ENCODE results near the gene RPL37.
A peak's percentile ranks its signal among the peaks of the same experiment; 100 is the strongest.
"Not testable (repeated sequence)": the region's sequence is repeated elsewhere in the genome, so short reads cannot be mapped to it uniquely, and the experiment has no call there.

The RPL37 gene

DNA sequence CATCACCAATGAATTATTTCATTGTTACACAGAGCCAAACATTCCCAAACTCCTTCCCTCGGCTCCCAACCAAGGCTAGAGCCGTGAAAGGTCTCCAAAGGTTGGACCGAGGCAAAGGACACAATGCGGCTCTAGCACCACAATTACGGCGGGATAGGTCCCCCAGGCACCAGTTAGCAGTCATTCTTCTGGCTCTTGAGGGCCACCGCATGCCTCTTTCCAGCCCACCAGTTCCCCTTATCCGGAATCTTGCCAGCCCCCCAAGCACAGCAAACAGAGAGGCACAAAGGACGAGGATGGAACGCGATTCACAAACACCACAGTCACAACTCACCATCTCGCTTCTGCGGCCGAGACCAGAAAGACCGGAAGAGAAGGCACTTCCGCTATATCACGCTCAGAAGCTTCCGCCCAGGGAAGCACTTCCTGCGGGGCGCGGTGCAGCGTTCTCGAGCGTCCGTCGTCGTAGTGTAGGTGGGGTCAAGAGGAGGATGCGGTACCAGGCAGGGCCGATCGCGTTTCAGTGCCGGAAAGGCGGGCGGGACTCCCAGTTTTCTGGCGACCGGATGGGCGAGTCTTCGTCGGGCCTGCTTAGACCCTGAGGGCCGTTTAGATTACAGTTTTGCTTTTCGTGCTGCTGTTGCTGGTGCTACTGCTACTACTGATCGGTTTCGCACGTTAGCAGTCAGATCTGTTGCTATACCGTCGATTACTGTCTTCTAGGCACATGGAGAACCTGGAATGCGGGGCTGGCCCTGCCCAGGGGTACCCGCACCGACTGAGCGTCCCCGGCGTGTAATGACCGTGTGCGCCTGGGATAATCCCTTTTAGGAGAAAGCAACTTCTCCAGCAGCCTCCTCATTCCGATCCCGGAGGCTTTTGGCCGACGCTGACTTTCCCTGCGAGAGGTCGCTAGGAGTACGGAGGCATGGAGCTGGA, at the start of gene RPL37:
RPL37 (minus strand) TSS at position 374 of the 939 bp plus-strand sequence; CDS start at position 337, 37 bp downstream.
- peak; percentile 95 for DNase-seq

DNA sequence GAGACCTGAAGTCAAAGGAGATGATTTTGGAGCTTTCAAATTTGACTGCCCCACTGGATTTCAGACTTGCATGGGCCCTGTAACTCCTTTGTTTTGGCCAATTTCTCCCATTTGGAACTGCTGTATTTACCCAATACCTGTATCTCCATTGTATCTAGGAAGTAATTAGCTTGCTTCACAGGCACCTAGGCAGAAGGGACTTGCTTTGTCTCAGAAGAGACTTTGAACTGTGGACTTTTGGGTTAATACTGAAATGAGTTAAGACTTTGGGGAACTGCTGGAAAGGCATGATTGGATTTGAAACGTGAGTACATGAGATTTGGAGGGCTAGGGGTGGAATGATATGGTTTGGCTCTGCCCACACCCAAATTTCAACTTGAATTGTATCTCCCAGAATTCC, 48.0 kb upstream of the RPL37 start:
- not testable (repeated sequence) for DNase-seq

DNA sequence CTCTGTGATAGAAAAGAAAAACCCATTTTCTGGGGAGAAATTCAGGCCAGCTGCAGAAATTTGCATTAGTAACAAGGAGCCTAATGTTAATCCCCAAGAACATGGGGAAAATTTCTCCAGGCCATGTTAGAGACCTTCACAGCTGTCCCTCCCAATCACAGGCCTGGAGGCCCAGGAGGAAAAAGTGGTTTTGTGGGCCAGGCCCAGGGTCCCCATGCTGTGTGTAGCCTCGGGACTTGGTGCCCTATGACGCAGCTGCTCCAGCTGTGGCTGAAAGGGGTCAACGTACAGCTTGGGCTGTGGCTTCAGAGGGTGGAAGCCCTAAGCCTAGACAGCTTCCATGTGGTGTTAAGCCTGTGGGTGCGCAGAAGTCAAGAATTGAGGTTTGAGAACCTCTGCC, 47.3 kb upstream of the RPL37 start:
- DNase-seq, result no peak

DNA sequence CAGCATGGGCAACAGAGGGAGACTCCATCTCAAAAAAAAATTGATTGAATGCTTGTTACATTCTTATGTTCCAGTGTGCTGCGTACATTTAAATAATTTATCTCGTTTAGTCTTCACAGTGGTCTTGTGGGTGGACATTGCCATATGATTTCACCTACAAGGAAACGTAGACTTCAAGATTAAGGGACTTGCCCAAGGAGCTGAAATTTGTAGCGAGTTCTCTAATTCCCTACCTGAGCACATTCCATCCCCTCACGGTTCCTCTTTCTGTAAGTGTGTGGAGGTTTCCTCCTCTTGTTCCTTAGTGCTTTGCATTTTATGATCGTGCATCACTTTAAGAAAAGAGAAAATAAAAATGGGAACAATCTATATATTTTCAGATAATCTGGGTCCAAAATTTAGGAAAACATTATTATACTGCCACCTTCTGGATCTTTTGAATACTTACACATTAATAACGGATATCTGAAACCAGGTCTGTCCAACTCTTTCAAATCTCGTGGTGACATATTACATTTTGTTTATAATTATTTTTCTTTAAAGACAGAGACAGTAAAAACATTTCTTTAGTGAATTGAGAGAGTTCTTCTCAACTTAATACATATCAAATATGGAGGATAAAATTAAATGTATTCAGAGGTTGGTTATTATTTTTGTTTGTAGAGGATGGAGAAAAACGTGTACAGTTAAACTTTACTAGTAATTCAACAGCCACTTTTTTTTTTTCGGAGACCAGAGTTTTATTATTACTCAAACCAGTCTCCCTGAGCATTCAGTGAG, 44.3 kb upstream of the RPL37 start:
- no peak for DNase-seq

DNA sequence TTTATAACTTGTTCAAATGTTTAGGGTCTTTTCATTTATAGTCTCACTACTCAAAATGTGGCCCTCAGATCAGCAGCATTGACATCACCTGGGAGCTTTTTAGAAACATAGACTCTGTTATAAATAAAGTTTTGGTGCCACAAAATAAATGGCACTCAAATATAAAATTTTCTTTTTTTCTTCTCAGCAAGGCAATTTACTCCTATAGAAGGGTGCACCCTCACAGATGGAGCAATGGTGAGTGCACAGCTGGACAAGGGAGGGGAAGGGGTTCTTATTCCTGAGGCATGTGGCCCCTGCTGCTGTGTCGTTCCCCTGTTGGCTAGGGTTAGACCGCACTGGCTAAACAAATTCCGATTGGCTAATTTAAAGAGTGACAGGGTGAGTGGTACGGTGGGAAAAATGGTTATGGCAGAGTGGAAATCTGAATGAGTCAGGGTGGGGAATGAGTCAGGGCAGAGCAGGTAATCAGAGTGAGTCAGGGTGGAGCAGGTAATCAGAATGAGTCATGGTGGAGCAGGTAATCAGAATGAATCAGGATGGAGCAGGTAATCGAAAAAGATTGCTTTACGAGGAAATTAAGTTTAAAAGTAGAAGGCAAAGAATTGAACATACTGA, 42.5 kb upstream of the RPL37 start:
- peak; percentile 24 for DNase-seq

DNA sequence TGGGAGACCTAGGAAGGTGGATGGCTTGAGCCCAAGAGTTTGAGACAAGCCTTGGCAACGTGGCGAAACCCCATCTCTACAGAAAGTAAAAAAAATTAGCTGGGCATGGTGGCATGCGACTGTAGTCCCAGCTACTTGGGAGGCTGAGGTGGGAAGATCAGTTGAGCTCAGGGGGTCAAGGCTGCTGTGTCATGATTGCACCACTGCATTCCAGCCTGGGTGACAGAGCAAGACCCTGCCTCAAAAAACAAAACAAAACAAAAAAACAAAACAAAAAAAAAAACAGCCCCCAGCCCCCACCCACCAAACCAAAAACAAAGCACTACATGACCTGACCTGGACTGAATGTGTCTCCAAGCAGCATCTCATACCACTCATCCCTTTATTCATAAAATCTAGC, 40.9 kb upstream of the RPL37 start:
- no peak for DNase-seq

DNA sequence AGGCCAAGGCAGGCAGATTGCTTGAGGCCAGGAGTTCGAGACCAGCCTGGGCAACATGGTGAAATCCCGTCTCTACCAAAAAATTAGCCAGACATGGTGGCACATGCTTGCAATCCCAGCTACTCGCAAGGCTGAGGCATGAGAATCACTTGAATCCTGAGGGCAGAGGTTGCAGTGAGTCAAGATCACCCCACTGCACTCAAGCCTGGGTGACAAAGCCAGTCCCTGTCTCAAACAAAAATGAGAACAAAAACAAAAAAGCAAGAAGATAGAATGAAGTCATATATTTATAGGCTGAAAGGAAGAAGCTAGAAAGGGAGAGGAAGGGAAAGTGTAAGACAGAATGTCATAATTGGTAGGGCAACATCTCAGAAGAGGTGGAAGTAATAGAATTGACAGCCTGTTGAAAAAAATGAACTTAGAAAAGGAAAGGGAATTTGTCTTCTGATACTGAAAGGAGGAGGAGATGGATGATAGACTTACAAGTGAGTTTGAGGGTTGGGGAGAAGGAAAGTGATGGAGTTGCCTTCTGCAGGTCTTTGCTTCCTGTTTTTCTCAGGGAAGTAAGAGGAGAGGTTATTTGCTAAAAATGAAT, 38.4 kb upstream of the RPL37 start:
- DNase-seq, result no peak

DNA sequence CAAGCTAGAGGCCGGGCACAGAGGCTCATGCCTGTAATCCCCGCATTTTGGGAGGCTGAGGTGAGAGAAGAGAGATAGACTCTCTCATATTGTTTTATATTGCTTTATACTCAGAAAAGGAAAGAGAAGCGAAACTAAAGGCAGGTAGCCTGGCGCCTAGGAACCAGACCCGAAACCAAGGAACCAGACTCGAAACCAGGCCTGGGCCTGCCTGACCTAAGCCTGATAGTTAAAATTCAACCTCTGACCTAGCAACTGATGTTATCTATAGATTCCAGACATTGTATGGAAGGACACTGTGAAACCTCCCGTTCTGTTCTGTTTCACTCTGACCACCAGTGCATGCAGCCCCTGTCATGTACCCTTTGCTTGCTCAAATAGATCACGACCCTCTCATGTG, 37.2 kb upstream of the RPL37 start:
- not testable (repeated sequence) for DNase-seq

DNA sequence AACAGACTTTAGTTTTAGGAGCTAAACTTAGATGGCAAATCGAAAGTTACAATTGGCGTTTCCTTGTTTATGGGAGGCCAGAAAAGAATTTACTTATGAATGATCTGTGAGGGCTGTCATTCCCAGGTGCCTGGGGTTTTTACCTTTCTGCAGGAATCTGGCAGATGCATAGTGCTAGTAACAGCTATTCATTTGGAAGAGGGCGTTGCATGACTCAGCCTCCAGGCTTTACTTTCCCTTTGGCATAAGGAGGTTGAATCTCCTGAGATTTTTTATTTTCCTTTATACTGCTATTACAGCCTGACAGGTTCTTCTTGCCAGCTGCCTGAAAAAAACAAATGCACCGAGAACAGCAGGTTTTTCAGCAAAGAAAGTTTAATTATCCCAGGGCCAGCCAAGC, 36.2 kb upstream of the RPL37 start:
- DNase-seq, result no peak

DNA sequence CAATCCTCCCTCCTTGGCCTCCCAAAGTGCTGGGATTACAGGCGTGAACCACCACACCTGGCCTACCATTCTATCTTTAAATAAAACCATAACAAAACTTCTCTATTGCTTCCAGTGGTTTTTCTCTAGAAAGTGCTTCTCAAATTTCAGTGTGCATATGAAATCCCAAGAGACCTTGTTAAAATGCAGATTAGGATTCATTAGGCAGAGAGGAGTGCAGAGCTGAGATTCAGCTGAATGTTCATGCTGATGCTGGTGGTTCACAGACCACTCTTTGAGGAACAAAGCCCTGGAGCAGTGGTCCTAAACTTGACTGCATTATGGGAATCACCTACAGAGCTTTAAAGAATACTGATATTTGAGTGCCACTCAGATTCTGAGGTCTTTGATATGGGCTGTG, 34.4 kb upstream of the RPL37 start:
- DNase-seq, result no peak

DNA sequence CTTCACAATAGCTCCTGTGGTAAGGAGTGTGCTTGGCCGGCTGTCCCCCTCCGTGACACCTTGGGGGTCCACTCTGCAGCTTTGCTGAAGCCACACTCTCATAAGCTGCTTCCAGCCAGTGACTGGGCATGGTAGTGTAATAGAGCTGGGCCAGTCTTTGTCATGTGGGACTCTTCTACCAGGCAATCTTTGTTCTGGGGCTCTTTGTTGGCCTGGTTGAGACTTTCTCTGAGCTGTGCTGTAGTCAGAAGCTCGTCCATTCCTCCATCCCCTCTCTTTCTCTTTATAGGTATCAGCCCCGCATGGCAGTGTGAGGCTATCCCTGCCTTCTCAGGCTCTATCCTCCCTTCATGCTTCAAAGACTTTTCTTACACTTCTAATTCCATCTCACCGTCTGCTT, 31.8 kb upstream of the RPL37 start:
- no peak for DNase-seq

DNA sequence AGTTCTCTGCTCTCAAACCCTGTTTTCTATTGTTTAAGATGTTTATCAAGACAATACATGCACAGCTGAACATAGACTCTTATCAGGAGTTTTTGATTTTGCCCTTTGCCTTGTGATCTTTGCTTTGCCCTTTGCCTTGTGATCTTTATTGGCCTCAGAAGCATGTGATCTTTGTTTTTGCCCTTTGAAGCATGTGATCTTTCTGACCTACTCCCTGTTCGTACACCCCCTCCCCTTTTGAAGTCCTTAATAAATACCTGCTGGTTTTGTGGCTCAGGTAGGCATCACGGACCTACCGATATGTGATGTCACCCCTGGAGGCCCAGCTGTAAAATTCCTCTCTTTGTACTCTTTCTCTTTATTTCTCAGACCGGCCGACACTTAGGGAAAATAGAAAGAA, 30.0 kb upstream of the RPL37 start:
- DNase-seq, result not testable (repeated sequence)

DNA sequence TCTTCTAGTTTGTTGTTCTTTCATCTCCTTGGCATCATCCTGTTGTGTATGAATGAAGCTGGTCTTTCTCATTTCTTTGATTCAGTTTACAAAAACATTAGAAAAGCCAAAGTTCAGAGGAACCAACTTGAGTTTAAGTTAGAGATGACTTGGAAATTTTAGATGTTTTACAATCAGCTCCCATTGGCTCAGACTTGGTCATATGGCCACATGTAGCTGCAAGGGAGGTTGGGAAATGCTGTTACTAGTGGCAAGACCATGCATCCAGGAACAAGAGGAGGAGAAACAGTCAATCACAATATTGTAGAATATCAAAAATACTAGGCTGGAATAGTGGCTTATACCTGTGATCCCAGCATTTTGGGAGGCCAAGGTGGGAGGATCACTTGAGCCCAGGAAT, 25.7 kb upstream of the RPL37 start:
- no peak for DNase-seq

DNA sequence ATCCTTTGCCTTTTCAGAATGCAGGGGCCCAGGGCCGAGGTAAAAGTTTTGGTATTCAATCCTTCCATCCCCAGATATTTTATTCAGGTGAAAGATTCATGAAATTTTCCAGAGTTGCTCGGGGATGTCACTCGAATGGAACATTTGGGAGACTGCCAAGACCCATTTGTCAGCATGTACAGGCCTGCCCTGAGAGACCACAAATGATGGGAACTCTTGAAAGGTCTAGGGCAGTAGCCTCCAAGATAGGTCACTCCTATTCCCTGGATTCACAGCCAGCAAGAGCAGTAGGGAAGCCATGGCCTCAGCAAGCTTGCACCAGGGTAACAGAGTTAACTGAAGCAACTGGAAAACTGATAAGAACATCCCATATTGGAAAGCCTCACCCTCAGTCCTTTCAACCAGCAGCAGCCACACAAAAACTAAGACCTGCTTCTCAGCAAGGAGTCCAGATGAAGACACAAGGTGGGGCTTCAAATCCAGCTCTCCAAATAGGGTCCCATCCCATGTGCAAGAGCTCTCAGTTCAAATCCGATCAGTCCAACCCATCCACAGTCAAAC, 18.7 kb upstream of the RPL37 start:
- no peak for DNase-seq

DNA sequence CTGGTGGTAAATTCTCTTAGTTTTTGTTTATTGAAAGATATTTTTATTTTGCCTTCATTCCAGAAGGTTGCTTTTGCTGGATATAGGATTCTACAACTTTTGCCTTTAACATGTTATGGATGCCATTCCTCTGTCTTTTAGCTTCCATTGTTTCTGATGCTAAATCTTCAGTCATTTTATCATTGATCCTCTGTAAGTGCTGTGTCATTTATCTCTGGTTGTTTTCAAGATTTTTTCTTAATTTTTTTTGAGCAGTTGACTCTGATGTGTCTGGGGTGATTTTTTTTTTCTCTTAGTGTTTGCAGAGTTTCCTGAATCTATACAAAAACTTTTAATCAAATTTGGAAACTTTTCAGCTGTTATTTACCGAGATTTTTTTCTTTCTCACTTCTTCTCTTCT, 12.5 kb upstream of the RPL37 start:
- no peak for DNase-seq

DNA sequence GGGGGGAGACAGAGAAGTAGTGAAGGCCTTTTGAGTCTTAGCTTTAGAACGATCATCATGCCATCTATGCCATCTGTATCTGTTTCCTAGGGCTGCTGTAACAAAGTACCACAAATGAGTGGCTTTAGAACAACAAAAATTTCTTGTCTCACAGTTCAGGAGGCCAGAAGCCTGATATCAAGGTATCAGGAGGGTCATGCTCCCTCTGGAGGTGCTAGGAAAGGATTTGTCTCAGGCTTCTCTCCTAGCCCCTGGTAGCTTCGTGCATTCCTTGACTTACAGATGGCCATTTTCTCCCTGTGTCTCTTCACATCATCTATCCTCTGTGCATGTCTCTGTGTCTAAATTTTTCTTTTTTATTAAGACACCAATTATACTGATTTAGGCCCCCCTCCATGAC, 11.3 kb upstream of the RPL37 start:
- no peak for DNase-seq

DNA sequence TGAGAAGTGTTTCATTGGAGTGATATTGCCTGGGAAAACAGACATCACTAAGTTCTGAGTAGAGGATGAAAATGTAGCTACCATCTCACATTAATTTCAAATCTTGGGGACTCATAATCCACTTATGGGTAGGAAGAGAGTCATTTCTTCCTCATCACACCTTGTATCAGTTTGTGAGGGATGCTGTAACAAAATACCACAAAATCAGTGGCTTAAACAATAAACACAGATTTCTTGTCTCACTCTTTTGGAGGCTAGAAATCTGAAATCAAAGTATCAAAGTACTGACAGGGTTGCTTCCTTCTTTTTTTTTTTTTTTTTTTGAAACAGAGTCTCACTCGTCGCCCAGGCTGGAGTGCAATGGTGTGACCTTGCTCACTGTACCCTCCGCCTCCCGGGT, 9.5 kb upstream of the RPL37 start:
- no peak for DNase-seq

DNA sequence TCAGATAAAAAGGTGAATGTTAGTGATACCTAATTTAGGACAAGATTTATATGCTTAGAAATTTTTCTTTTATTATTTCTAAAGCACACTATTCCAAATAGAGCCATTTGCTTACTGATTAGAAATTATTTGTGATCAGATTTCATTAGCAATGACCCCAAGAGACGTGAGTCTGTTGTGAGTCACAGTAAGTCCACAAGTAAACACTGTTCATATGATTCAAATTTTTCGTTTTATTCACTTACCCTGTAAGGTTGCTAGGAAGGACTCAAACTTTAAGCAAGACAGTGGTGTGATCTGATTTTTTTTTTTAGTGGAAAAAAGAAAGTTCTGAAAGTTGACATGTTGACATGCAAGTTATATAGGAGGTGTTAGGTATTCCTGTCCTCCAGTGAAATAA, 7.3 kb upstream of the RPL37 start:
- no peak for DNase-seq

DNA sequence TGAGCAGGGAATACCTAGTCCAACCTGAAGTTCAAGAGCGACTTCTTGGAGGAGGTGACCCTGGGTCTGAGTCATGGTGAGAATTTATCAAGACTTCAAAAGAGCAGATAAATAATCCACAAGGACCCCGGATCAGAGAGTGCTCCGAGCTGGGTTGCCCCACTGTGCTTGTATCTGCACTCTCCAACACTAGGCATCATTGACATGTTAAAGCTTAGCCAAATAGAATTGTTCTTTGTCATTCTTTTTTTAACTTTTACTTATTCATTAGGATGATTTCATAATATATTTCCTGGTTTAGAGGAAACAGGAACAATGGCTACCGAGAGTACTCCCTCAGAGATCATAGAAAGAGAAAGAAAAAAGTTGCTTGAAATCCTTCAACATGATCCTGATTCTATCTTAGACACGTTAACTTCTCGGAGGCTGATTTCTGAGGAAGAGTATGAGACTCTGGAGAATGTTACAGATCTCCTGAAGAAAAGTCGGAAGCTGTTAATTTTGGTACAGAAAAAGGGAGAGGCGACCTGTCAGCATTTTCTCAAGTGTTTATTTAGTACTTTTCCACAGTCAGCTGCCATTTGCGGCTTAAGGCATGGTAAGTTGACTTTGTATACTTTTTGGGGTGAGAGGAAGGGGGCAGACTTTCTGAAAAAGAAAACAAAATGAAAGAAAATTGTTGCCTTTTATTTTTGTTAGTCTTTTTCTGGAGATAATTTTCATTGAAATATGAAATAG, 6.2 kb upstream of the RPL37 start, which contains the start of gene CARD6:
CARD6 (plus strand) TSS at position 300 of the 738 bp plus-strand sequence; CDS start at position 316, 16 bp downstream.
- no peak for DNase-seq

DNA sequence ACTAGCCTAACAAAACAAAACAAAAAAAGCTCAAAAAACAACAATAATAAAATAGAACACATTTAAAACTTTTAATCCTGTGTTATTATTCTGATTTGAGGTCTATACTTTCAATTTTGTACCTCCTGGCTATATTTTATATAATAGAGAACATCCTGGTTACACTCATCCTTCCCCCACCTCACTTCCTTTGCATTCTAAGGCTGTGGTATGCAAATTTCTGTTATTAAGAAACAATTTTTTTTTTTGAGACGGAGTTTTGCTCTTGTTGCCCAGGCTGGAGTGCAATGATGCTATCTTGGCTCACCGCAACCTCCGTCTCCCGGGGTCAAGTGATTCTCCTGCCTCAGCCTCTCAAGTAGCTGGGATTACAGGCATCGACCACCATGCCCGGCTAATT, 3.1 kb upstream of the RPL37 start:
- no peak for DNase-seq

DNA sequence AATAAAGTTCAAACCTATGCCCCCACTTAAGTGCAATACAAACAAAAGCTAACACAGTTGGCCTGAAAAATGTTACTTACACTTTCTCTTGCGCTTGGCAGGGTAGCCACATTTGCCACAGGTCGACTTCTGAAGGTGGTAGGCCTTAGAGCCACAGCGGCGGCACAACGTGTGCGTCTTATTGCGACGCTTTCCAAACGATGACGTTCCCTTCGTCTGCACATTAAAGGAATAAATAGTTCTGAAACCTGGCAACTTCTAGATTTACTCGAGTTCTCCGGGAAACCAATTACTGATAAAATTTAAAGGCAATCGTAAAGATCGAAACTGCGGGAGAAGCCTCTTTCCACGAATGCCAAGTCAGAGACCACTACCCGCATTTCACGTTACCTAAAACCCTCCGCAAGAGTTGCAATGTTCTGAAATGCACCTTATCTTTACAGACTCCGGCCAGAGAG, 602 bp downstream of the RPL37 start:
- peak; percentile 42 for DNase-seq

DNA sequence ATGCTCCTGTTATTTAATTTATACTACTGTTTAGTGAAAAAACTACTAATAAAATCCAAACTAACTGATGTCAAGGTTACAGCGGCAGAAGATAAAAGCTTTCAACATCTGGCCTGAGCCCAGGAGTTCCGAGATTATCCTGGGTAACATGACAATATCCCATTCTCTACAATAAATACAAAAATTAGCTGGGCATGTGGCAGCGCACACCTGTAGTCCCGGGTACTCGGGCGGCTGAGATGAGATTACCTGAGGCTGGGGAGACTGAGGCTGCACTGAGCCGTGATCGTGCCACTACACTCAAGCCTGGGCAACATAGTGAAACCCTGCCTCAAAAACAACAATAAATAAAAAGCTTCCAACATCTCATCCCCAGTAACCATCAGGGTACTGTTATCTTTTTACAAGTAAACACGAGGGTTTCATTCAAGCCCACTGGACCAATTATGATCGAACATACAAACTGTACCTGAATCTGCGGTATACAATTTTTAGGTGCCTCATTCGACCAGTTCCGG, 1.3 kb downstream of the RPL37 start:
- DNase-seq, result no peak

All from stimulated activated CD4-positive, alpha-beta T cell treated with anti-CD3 and anti-CD28 coated beads, Interleukin-15, amount 100 ng/mL, for 24 hours (primary cell).